ENCODE results near the gene ZNF512B.
"Not testable (repeated sequence)": the region's sequence is repeated elsewhere in the genome, so short reads cannot be mapped to it uniquely, and the experiment has no call there.

Gene ZNF512B, protein sequence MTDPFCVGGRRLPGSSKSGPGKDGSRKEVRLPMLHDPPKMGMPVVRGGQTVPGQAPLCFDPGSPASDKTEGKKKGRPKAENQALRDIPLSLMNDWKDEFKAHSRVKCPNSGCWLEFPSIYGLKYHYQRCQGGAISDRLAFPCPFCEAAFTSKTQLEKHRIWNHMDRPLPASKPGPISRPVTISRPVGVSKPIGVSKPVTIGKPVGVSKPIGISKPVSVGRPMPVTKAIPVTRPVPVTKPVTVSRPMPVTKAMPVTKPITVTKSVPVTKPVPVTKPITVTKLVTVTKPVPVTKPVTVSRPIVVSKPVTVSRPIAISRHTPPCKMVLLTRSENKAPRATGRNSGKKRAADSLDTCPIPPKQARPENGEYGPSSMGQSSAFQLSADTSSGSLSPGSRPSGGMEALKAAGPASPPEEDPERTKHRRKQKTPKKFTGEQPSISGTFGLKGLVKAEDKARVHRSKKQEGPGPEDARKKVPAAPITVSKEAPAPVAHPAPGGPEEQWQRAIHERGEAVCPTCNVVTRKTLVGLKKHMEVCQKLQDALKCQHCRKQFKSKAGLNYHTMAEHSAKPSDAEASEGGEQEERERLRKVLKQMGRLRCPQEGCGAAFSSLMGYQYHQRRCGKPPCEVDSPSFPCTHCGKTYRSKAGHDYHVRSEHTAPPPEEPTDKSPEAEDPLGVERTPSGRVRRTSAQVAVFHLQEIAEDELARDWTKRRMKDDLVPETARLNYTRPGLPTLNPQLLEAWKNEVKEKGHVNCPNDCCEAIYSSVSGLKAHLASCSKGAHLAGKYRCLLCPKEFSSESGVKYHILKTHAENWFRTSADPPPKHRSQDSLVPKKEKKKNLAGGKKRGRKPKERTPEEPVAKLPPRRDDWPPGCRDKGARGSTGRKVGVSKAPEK

GRCh38 chr20:63969838-63970713 is at the start of gene ZNF512B:
ZNF512B (minus strand) TSS chr20:63969930; CDS start chr20:63967950, 1,980 bp downstream.
- DNase-seq = no peak
- in situ Hi-C loops (cut with MboI; ENCODE audit: low pct_unique_long_range_greater_than_20kb, low sequenced_read_pairs) = no loop called here

- in situ Hi-C loops (cut with MboI; ENCODE audit: low pct_unique_long_range_greater_than_20kb, low sequenced_read_pairs) = no loop called here
Measured at GRCh38 chr20:64015635-64016034, 45.9 kb upstream of the ZNF512B start.

GRCh38 chr20:64012385-64013154 is 42.8 kb upstream of the ZNF512B start:
- DNase-seq; in situ Hi-C loops (cut with MboI; ENCODE audit: low pct_unique_long_range_greater_than_20kb, low sequenced_read_pairs): not testable (repeated sequence)

More at GRCh38 chr20:64015635-64016034, 45.9 kb upstream of the ZNF512B start:
- no peak for DNase-seq

- no peak for DNase-seq
- in situ Hi-C loops (cut with MboI; ENCODE audit: low pct_unique_long_range_greater_than_20kb, low sequenced_read_pairs) = no loop called here
Measured at GRCh38 chr20:64011366-64011779, 41.6 kb upstream of the ZNF512B start.

- no peak for DNase-seq
- in situ Hi-C loops (cut with MboI; ENCODE audit: low pct_unique_long_range_greater_than_20kb, low sequenced_read_pairs) = no loop called here
Measured at GRCh38 chr20:64010711-64011237, 41.0 kb upstream of the ZNF512B start.

- in situ Hi-C loops (cut with MboI; ENCODE audit: low pct_unique_long_range_greater_than_20kb, low sequenced_read_pairs) = no loop called here
- peak; percentile 8 for DNase-seq
Measured at GRCh38 chr20:64009811-64010387, 40.2 kb upstream of the ZNF512B start.

DNA sequence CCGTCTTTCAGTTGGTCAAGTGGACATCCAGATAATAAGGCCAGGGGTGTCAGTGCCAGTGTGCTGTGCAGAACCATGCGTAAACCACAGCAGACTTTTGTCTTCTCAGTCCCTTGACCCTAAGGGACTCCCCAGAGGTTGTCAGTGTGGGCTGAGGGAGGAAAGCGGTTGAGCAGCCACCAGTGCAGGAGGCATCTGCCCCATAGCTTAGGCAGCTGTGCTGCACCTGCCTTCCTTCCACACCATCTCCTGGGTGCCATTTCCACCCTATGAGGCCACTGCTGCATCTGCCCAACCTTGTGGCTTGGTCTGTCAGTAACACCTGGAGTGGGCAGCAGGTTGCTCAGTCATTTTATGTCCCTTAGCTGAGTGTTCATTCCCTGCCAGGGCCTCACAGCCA is 37.2 kb upstream of the ZNF512B start:
- DNase-seq = no peak
- in situ Hi-C loops (cut with MboI; ENCODE audit: low pct_unique_long_range_greater_than_20kb, low sequenced_read_pairs) = no loop called here

DNA sequence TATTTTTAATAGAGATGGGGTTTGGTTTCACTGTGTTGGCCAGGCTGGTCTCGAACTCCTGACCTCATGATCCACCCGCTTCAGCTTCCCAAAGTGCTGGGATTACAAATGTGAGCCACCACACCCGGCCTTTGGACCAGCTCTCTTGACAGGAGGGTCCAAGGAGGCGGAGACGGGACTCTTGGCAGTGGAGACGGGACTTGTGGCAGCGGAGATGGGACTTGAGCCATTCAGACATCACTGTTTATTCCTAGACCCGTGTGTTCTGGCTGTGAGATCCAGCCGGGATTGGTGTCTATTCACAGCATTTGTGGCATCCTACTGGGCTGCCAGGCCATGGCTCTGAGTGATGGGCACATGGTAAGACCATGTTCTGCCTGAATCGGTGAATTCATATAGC is 36.8 kb upstream of the ZNF512B start:
- DNase-seq = no peak
- in situ Hi-C loops (cut with MboI; ENCODE audit: low pct_unique_long_range_greater_than_20kb, low sequenced_read_pairs) = no loop called here

DNA sequence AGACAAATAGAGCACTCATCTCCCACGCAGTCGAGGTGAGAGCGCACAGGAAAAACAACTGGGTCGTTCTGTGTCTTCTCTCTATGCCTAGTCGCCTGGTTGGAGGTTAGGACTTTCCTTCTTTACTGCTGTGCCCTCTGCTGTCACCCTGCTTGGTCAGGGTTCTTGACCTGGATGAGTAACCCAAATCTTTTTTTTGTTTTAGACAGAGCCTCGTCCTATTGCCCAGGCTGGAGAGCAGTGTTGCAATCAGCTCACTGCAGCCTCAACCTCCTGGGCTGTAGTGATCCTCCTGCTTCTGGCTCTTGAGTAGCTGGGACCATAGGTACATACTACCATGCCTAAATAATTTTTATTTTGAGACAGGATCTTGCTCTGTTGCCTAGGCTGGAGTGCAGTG is 35.7 kb upstream of the ZNF512B start:
- in situ Hi-C loops (cut with MboI; ENCODE audit: low pct_unique_long_range_greater_than_20kb, low sequenced_read_pairs) = no loop called here
- DNase-seq = no peak

GRCh38 chr20:64003960-64004725 is 34.4 kb upstream of the ZNF512B start:
- in situ Hi-C loops (cut with MboI; ENCODE audit: low pct_unique_long_range_greater_than_20kb, low sequenced_read_pairs) = no loop called here
- DNase-seq = no peak

DNA sequence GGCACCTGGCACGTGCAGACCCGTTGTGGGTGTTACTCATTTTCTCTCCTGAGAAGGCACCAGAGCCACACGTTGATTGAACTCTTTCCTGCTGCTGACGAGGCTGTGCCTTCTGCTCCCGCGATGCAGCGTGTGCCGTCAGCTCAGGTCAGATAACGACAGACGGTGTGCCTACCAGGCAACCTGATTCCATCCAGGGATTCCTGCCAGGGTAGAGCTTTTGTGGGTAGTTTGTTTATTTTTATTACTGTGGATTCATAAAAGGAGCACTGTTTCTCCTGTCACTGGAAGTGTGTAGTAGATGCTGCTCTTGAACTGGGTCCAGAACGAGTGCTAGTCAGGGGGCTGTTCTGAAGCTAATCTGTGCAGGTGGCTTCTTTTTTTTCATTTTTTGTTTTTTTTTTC is 31.9 kb upstream of the ZNF512B start:
- no peak for DNase-seq
- in situ Hi-C loops (cut with MboI; ENCODE audit: low pct_unique_long_range_greater_than_20kb, low sequenced_read_pairs) = no loop called here

- in situ Hi-C loops (cut with MboI; ENCODE audit: low pct_unique_long_range_greater_than_20kb, low sequenced_read_pairs) = no loop called here
- DNase-seq = no peak
Measured at GRCh38 chr20:64000906-64001305, 31.2 kb upstream of the ZNF512B start.

- DNase-seq = no peak
- in situ Hi-C loops (cut with MboI; ENCODE audit: low pct_unique_long_range_greater_than_20kb, low sequenced_read_pairs) = no loop called here
Measured at GRCh38 chr20:63982937-63983336, 13.2 kb upstream of the ZNF512B start.

- peak; percentile 92 for DNase-seq
- in situ Hi-C loops (cut with MboI; ENCODE audit: low pct_unique_long_range_greater_than_20kb, low sequenced_read_pairs) = no loop called here
Measured at GRCh38 chr20:63980806-63981728, 11.3 kb upstream of the ZNF512B start, which contains the start of gene PRPF6. PRPF6 (plus strand) TSS chr20:63981132; CDS start chr20:63981246, 114 bp downstream.

DNA sequence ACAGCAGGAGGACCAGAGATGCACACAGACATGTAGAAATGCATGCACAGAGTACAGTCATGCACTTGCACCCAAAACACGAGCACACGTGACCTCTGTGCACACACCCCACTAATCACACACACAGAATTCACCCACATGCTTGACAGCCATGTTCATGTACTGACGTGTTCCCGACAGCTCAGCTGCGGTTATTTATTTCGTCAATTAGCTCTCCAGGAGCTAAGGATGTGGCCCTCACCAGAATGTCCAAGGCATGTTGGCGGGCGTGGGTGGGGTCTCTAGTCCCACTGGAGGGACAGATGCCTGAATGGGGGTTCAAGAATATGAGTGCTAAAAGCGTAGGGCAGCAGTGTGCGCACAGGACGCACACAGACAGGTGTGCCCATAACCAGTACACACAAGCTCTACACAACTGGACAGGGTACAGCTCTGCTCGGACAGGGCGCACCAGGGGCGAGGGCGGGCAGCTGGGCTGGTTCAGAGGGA is 10.6 kb upstream of the ZNF512B start:
- DNase-seq = no peak
- in situ Hi-C loops (cut with MboI; ENCODE audit: low pct_unique_long_range_greater_than_20kb, low sequenced_read_pairs) = no loop called here

Data from KBM-7 (cell line).